Middle frontal gyrus (tissue), 1 donor: ENCODE results near the gene HSFX3.
"Not testable (repeated sequence)": the region's sequence is repeated elsewhere in the genome, so short reads cannot be mapped to it uniquely, and the experiment has no call there.

Source experiments
- DNase-seq: peaks from one replicate; pipeline ENCODE4 v3.0.0-alpha.2; 2015; ENCODE audit warnings: low spot score; ENCODE audit errors: extremely low spot score

Gene HSFX3

GRCh38 chrX:149517308-149517707 lies 32.4 kb downstream of the HSFX3 start:
- no peak for DNase-seq

- DNase-seq: no peak
Observed at GRCh38 chrX:149516604-149517003, 33.1 kb downstream of the HSFX3 start.

GRCh38 chrX:149515954-149516602 lies 33.6 kb downstream of the HSFX3 start:
- no peak for DNase-seq

- DNase-seq: no peak
Observed at GRCh38 chrX:149513825-149514428, 35.8 kb downstream of the HSFX3 start.

- DNase-seq: peak; percentile 6
Observed at GRCh38 chrX:149512225-149512885, 37.4 kb downstream of the HSFX3 start.

GRCh38 chrX:149511081-149511480 lies 38.6 kb downstream of the HSFX3 start:
- no peak for DNase-seq

GRCh38 chrX:149510386-149510785 lies 39.3 kb downstream of the HSFX3 start:
- no peak for DNase-seq

- no peak for DNase-seq
Observed at GRCh38 chrX:149508467-149508866, 41.3 kb downstream of the HSFX3 start.

- no peak for DNase-seq
Observed at GRCh38 chrX:149506349-149506748, 43.4 kb downstream of the HSFX3 start.

- DNase-seq: no peak
Observed at GRCh38 chrX:149505671-149506070, 44.1 kb downstream of the HSFX3 start.

GRCh38 chrX:149504915-149505651 lies 44.6 kb downstream of the HSFX3 start, which contains the start of gene IDS:
Gene IDS (minus strand): TSS chrX:149505306. CDS start chrX:149505137, 169 bp downstream.
- DNase-seq: peak; percentile 74

GRCh38 chrX:149504226-149504914 lies 45.4 kb downstream of the HSFX3 start:
- DNase-seq: no peak

GRCh38 chrX:149503446-149503845 lies 46.3 kb downstream of the HSFX3 start:
- not testable (repeated sequence) for DNase-seq

GRCh38 chrX:149502923-149503322 lies 46.8 kb downstream of the HSFX3 start:
- DNase-seq: not testable (repeated sequence)

- no peak for DNase-seq
Observed at GRCh38 chrX:149499766-149500165, 50.0 kb downstream of the HSFX3 start.

- no peak for DNase-seq
Observed at GRCh38 chrX:149498767-149499166, 51.0 kb downstream of the HSFX3 start.
